OCI-LY3 (cell line): ENCODE data around the gene COL4A6.

Experiments
- H2AFZ ChIP-seq: fragments of 200-600, 300-600 bp; shearing (Covaris generic); 2 replicates; pipeline ENCODE4 v1.6.0; 2014; ENCODE audit warnings: antibody characterized with exemption, low read depth, low read length
- H3K27ac ChIP-seq: fragments of 200-600, 300-600 bp; sonication (generic); 2 replicates; pipeline ENCODE4 v1.5.1; 2014; ENCODE audit warnings: mild to moderate bottlenecking, low read length, moderate library complexity, mixed read lengths
- H3K27me3 ChIP-seq: fragments of 200-600, 300-600 bp; sonication (generic); 2 replicates; pipeline ENCODE4 v1.6.1; 2014; ENCODE audit warnings: low read depth, low read length, mixed read lengths
- H3K36me3 ChIP-seq: fragments of 200-600, 300-600 bp; sonication (generic); replicated peaks from 2 replicates; pipeline ENCODE3; 2014; ENCODE audit warnings: low read depth, low read length, mixed read lengths
- H3K4me1 ChIP-seq: fragments of 300-600, 200-600 bp; sonication (generic); 2 replicates; pipeline ENCODE4 v1.6.1; 2014; ENCODE audit warnings: low read length, mixed read lengths
- H3K4me2 ChIP-seq: fragments of 200-600, 300-600 bp; sonication (generic); 2 replicates; pipeline ENCODE4 v1.6.1; 2014; ENCODE audit warnings: low read length, mixed read lengths
- H3K4me3 ChIP-seq: fragments of 300-600, 200-600 bp; sonication (generic); 2 replicates; pipeline ENCODE4 v1.5.1; 2014; ENCODE audit warnings: antibody characterized with exemption, mild to moderate bottlenecking, low read length, moderate library complexity
- H3K79me2 ChIP-seq: fragments of 300-600, 200-600 bp; shearing (Covaris generic); 2 replicates; pipeline ENCODE4 v1.6.1; 2014; ENCODE audit warnings: mild to moderate bottlenecking, low read length, mixed read lengths
- H3K9ac ChIP-seq: fragments of 300-600, 200-600 bp; shearing (Covaris generic); 2 replicates; pipeline ENCODE4 v1.6.0; 2014; ENCODE audit warnings: mild to moderate bottlenecking, low read length, moderate library complexity
- H3K9me3 ChIP-seq: fragments of 200-600, 300-600 bp; shearing (Covaris generic); 2 replicates; pipeline ENCODE4 v1.6.1; 2014; ENCODE audit warnings: low read length, mixed read lengths; ENCODE audit not compliant: insufficient read depth
- H4K20me1 ChIP-seq: fragments of 200-600, 300-600 bp; sonication (generic); 2 replicates; pipeline ENCODE4 v1.6.1; 2016; ENCODE audit warnings: low read length, mixed read lengths; ENCODE audit not compliant: insufficient read depth
- CTCF ChIP-seq: fragments of 200-600, 300-600 bp; sonication (generic); IDR thresholded peaks from 2 replicates; pipeline ENCODE4 v1.5.1; 2014; ENCODE audit warnings: antibody characterized with exemption, low read length, low read depth
- EZH2phosphoT487 ChIP-seq: fragments of 200-600 bp; shearing (Covaris generic); IDR thresholded peaks from 2 replicates; pipeline ENCODE4 v1.6.1; 2018; ENCODE audit warnings: antibody characterized with exemption, mixed run types, low read depth

The COL4A6 gene

GRCh38 chrX:108412783-108413182 lies 25.4 kb downstream of the COL4A6 start:
- TF ChIP-seq EZH2phosphoT487 (no peak), CTCF (no peak)

DNA sequence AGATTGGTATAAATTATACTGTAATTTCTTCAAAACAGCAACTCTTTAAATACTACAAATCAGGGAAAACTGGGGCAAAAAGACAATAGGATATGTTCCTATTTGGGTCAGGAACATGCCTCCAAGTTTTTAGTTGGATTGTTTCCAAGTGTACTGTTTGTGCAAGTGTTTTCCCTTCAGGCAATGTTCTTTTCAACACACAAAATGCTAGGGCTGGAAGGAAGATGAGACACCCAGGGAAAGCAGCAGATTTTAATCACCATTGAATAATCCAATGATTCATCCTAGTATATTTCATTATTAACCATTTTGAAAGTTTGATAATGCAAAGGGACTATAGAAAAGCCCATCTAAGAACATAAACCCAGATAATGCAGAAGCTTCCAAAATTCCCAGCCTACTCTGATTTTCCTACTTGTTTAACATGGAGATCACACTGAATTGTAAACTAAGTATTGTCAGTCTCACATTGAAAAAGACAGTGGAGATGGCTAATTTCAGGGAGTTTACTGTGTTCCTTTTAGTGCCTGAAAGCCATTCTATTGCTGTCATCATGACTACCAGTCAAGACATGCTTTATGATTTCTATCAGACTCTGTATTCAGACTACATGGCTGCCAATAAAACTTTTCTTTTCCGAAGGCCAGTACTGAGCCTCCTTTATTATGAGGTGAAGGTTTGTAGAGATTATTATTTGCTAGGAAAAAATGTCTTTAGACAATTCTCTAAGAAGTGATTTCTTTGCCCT lies 38.6 kb downstream of the COL4A6 start:
- Histone ChIP-seq H3K4me3 (no peak overlapping the region), H3K9me3 (no peaks in the 10 kb centered on the region), H3K36me3 (no peaks in the 10 kb centered on the region), H3K4me2 (no peak overlapping the region), H3K9ac (no peak overlapping the region), H3K27me3 (no peaks in the 10 kb centered on the region), H2AFZ (no peak overlapping the region), H3K4me1 (peaks cover 32% of the 10 kb centered on the region), H3K79me2 (no peaks in the 10 kb centered on the region), H3K27ac (no peak overlapping the region), H4K20me1 (no peaks in the 10 kb centered on the region)
- TF ChIP-seq CTCF (no peak), EZH2phosphoT487 (no peak)

More at GRCh38 chrX:108412783-108413182, 25.4 kb downstream of the COL4A6 start:
- no peak overlapping the region for H3K27ac ChIP-seq
- no peaks in the 10 kb centered on the region for H3K27me3 ChIP-seq
- H3K79me2 ChIP-seq: no peaks in the 10 kb centered on the region
- H3K9me3 ChIP-seq: no peaks in the 10 kb centered on the region
- H3K9ac ChIP-seq: no peak overlapping the region
- H2AFZ ChIP-seq: no peak overlapping the region
- H3K4me3 ChIP-seq: no peak overlapping the region
- peaks cover 4% of the 10 kb centered on the region for H3K4me1 ChIP-seq
- no peak overlapping the region for H3K4me2 ChIP-seq
- no peaks in the 10 kb centered on the region for H3K36me3 ChIP-seq
- H4K20me1 ChIP-seq: no peaks in the 10 kb centered on the region

DNA sequence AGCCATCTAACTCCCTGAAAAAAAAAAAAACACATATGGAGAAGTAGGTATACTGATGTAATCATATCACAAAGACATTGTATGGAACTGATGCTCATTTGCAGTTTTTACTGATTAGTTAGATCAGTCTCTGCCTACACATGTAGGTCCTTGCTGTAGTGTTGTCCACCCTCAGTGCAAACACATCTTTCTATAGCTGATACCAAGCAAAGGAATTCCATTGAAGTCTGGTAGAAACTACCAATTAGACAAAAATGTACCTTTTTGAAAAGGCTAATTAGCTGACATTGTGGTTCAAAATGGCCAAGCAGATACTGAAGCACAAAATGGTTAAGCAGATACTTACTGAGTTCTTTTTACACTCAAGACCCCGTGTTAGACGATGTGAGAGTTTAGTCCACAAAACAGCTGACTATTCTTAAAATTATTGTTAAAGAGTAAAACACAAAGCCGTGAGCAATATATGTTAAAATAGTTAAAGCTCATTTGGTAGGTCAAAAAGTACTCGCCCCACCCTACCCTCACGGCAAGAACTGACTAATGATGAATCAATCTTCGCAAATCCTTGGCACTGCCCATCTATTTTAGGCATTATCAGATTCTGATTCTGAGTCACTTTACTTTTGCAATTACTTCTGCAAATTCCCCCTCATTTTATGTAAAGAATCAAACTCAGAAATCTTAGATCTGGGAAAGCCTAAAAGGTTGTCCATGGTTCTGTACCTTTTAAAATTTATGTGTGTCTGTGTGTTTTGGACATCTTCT lies 40.4 kb downstream of the COL4A6 start:
- peak overlapping the region; percentile 33; the same call in 1 of the 2 replicates for H3K9ac ChIP-seq
- peaks cover 32% of the 10 kb centered on the region for H3K4me1 ChIP-seq
- H3K4me3 ChIP-seq: peak overlapping the region; percentile 57
- H4K20me1 ChIP-seq: no peaks in the 10 kb centered on the region
- no peaks in the 10 kb centered on the region for H3K9me3 ChIP-seq
- no peaks in the 10 kb centered on the region for H3K79me2 ChIP-seq
- H3K27ac ChIP-seq: peak overlapping the region; percentile 75
- no peaks in the 10 kb centered on the region for H3K36me3 ChIP-seq
- H3K4me2 ChIP-seq: peak overlapping the region; percentile 68
- no peak for TF ChIP-seq EZH2phosphoT487
- no peak for TF ChIP-seq CTCF
- peak overlapping the region; percentile 53; the same call in 1 of the 2 replicates for H2AFZ ChIP-seq
- H3K27me3 ChIP-seq: no peaks in the 10 kb centered on the region

DNA sequence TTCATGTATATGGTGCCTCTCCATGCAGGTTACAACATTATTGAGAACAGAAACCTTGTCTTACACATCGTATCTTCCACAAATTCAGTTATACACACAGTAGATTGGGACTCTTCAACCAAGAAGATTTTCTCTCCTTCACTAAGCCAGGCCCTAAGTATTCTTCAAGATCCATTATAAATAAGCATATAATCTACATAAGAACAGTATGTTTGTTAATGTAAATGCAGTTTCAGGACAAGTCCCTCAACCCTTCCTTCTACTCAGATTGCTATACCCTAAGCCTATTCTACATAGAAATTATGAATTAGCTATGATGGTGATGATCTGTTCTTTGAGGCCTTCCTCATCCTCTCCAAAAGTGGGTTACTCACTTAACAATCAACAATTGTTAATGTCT lies 41.2 kb downstream of the COL4A6 start:
- H3K4me1 ChIP-seq: peaks cover 32% of the 10 kb centered on the region
- H4K20me1 ChIP-seq: no peaks in the 10 kb centered on the region
- H3K36me3 ChIP-seq: no peaks in the 10 kb centered on the region
- no peak overlapping the region for H2AFZ ChIP-seq
- no peak overlapping the region for H3K9ac ChIP-seq
- H3K79me2 ChIP-seq: no peaks in the 10 kb centered on the region
- no peaks in the 10 kb centered on the region for H3K27me3 ChIP-seq
- H3K4me3 ChIP-seq: no peak overlapping the region
- TF ChIP-seq CTCF (no peak), EZH2phosphoT487 (no peak)
- H3K9me3 ChIP-seq: no peaks in the 10 kb centered on the region
- peak overlapping the region; percentile 68; the same call in 1 of the 2 replicates for H3K4me2 ChIP-seq
- H3K27ac ChIP-seq: peak overlapping the region; percentile 75; the same call in 1 of the 2 replicates
